ENCODE results near the gene CAMSAP2. TPM values are rescaled to one million over a fixed set of nuclear protein-coding genes. Genes with fewer than 3 reads are reported as not detected.

CAMSAP2 gene
- total and polyA plus RNA-seq, 10 of the 15 experiments (the other 5 are each of a cell fraction or from before 2014, with no cell fraction given) = 3.9 to 19.8 (median 8.0) TPM

DNA sequence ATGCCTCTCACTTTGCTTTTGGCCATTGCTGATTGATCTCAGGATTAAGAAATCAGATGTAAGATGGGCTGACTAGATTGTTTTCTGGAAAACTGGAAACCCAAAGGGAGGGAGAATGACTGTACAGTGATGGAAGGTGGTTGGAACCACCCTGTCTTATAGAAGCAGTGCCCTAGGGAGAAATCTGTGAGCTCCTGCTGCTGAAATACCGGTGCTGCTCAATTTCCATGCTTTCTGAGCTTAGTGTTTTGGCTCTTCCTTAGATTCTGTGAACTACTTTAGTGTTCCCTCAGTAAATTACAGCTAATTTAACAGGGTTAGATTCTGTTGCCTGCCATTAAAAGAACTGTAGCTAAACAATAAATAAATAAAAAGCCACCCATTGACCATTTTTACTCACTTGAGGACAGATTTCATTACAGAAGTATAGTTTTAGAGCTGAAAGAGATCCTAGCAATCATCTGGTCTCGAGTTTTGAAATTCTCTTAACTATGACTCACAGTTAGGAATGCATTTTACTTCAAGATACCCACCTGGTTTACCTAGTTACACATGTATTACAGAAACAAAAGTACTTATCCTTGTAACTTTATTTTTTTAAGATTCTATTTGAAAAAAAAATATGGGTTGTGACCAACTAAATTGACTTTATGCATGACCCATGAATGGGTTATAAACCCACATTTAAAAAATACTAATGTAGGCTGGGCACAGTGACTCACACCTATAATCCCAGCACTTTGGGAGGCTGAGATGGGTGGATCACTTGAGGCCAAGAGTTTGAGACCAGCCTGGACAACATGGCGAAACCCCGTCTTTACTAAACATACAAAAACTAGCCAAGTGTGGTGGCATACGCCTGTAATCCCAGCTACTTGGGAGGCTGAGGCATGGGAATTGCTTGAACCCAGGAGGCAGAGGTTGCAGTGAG, 33.2 kb downstream of the CAMSAP2 start:
- H3K79me2 ChIP-seq (ENCODE audit: control insufficient read depth, insufficient read depth, low read length) = peaks cover 2% of the 10 kb centered on the region; the same call in 1 of the 2 replicates
- in situ Hi-C loops (cut with MboI) (no loop called here), intact Hi-C loops (cut with micrococcal nuclease; ENCODE audit: unreplicated experiment) (no loop called here)
- no TSS peak for BruUV-seq (replicated peaks)
- peaks cover 24% of the 10 kb centered on the region for H3K4me1 ChIP-seq (ENCODE audit: control insufficient read depth, insufficient read depth, low read length)
- H3K27me3 ChIP-seq (replicated peaks in 1 of 2; ENCODE audit: control insufficient read depth in 2 of 2, insufficient read depth in 2 of 2, low read length in 1 of 2) = no peaks in the 10 kb centered on the region
- H3K9me3 ChIP-seq (replicated peaks; ENCODE audit: control insufficient read depth, insufficient read depth, low read length) = no peaks in the 10 kb centered on the region
- ChIA-PET CTCF (interaction anchor here (0.9 to 6.5 kb wide), 6 partner anchors 9 to 213 kb away, joined by 3 to 45 read pairs (median 3); partner anchors contain the start of gene DDX59), SMC1A (ENCODE audit: uncharacterized antibody, unreplicated experiment) (interaction anchor here (0.7 to 1.5 kb wide), 9 partner anchors 9 to 150 kb away, joined by 3 to 5 read pairs (median 3); no protein-coding TSS in a partner anchor), POLR2A (interaction anchor here (0.7 to 1.1 kb wide), 2 partner anchors 14 to 150 kb away, joined by 3 to 6 read pairs; no protein-coding TSS in a partner anchor), RAD21 (ENCODE audit: unreplicated experiment) (interaction anchor here (1.9 kb wide), 1 partner anchor 150 kb away, joined by 7 read pairs; no protein-coding TSS in a partner anchor)
- H3K4me3 ChIP-seq = no peak overlapping the region
- H3K4me2 ChIP-seq (ENCODE audit: control insufficient read depth, insufficient read depth) = no peak overlapping the region
- H3K9ac ChIP-seq (ENCODE audit: control insufficient read depth, insufficient read depth, low read length) = no peak overlapping the region
- WGBS (ENCODE audit: insufficient coverage, insufficient replicate concordance, low lambda C conversion rate, missing lambda C conversion rate) = 85% methylated on average over 5 of the region's 5 CpGs
- peaks cover 0 to 6% of the 10 kb centered on the region in 2 experiments; a peak in 1 of 4 replicates for H3K36me3 ChIP-seq (ENCODE audit: control insufficient read depth in 2 of 2, insufficient read depth in 2 of 2, low read length in 1 of 2)
- H3K27ac ChIP-seq (ENCODE audit: control insufficient read depth, insufficient read depth) = no peak overlapping the region
- no peaks in the 10 kb centered on the region for H4K20me1 ChIP-seq (ENCODE audit: control insufficient read depth, insufficient read depth)
- no peak for ATAC-seq
- DNase-seq (ENCODE audit: low read depth, low spot score) = no peak
- FAIRE-seq = no peak
- H2AFZ ChIP-seq (ENCODE audit: control insufficient read depth, low read depth, low read length) = no peak overlapping the region
- TF ChIP-seq, protein P1, sequence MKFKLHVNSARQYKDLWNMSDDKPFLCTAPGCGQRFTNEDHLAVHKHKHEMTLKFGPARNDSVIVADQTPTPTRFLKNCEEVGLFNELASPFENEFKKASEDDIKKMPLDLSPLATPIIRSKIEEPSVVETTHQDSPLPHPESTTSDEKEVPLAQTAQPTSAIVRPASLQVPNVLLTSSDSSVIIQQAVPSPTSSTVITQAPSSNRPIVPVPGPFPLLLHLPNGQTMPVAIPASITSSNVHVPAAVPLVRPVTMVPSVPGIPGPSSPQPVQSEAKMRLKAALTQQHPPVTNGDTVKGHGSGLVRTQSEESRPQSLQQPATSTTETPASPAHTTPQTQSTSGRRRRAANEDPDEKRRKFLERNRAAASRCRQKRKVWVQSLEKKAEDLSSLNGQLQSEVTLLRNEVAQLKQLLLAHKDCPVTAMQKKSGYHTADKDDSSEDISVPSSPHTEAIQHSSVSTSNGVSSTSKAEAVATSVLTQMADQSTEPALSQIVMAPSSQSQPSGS (IDR thresholded peaks at IDR 0.05; ENCODE audit: low read length) = no peak
- TF ChIP-seq SMAD5 (IDR thresholded peaks at IDR 0.05; ENCODE audit: low read depth) (no peak), HDGF (IDR thresholded peaks at IDR 0.05) (no peak), YBX1 (IDR thresholded peaks at IDR 0.05) (no peak), NBN (IDR thresholded peaks at IDR 0.05) (no peak), RFX5 (IDR thresholded peaks at IDR 0.05; ENCODE audit: low read depth, low read length) (no peak), CHD4 (IDR thresholded peaks at IDR 0.05) (no peak), NFXL1 (IDR thresholded peaks at IDR 0.05; ENCODE audit: borderline replicate concordance) (no peak), CBFB (IDR thresholded peaks at IDR 0.05; ENCODE audit: low read depth) (no peak)
- TF ChIP-seq, protein P2, sequence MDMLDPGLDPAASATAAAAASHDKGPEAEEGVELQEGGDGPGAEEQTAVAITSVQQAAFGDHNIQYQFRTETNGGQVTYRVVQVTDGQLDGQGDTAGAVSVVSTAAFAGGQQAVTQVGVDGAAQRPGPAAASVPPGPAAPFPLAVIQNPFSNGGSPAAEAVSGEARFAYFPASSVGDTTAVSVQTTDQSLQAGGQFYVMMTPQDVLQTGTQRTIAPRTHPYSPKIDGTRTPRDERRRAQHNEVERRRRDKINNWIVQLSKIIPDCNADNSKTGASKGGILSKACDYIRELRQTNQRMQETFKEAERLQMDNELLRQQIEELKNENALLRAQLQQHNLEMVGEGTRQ (IDR thresholded peaks at IDR 0.05; ENCODE audit: borderline replicate concordance, low read depth, low read length) = no peak
- TF ChIP-seq, protein P3, sequence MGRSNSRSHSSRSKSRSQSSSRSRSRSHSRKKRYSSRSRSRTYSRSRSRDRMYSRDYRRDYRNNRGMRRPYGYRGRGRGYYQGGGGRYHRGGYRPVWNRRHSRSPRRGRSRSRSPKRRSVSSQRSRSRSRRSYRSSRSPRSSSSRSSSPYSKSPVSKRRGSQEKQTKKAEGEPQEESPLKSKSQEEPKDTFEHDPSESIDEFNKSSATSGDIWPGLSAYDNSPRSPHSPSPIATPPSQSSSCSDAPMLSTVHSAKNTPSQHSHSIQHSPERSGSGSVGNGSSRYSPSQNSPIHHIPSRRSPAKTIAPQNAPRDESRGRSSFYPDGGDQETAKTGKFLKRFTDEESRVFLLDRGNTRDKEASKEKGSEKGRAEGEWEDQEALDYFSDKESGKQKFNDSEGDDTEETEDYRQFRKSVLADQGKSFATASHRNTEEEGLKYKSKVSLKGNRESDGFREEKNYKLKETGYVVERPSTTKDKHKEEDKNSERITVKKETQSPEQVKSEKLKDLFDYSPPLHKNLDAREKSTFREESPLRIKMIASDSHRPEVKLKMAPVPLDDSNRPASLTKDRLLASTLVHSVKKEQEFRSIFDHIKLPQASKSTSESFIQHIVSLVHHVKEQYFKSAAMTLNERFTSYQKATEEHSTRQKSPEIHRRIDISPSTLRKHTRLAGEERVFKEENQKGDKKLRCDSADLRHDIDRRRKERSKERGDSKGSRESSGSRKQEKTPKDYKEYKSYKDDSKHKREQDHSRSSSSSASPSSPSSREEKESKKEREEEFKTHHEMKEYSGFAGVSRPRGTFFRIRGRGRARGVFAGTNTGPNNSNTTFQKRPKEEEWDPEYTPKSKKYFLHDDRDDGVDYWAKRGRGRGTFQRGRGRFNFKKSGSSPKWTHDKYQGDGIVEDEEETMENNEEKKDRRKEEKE (IDR thresholded peaks at IDR 0.05) = no peak
- TF ChIP-seq, protein P4, sequence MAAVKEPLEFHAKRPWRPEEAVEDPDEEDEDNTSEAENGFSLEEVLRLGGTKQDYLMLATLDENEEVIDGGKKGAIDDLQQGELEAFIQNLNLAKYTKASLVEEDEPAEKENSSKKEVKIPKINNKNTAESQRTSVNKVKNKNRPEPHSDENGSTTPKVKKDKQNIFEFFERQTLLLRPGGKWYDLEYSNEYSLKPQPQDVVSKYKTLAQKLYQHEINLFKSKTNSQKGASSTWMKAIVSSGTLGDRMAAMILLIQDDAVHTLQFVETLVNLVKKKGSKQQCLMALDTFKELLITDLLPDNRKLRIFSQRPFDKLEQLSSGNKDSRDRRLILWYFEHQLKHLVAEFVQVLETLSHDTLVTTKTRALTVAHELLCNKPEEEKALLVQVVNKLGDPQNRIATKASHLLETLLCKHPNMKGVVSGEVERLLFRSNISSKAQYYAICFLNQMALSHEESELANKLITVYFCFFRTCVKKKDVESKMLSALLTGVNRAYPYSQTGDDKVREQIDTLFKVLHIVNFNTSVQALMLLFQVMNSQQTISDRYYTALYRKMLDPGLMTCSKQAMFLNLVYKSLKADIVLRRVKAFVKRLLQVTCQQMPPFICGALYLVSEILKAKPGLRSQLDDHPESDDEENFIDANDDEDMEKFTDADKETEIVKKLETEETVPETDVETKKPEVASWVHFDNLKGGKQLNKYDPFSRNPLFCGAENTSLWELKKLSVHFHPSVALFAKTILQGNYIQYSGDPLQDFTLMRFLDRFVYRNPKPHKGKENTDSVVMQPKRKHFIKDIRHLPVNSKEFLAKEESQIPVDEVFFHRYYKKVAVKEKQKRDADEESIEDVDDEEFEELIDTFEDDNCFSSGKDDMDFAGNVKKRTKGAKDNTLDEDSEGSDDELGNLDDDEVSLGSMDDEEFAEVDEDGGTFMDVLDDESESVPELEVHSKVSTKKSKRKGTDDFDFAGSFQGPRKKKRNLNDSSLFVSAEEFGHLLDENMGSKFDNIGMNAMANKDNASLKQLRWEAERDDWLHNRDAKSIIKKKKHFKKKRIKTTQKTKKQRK (IDR thresholded peaks at IDR 0.05; ENCODE audit: low read depth, low read length) = no peak

Data from GM12878 (cell line).